ENCODE data around the gene TMEM8B. TPM values are rescaled to one million over a fixed set of nuclear protein-coding genes. Genes with fewer than 3 reads are reported as not detected.

Gene TMEM8B
- total and polyA plus RNA-seq, 9 of the 15 experiments (the other 6 are each of a cell fraction or from before 2014, with no cell fraction given), result 0.01 to 2.2 (median 1.1) TPM

- no peak overlapping the region for H3K4me3 ChIP-seq
- FAIRE-seq, result no peak
- BruUV-seq (replicated peaks), result no TSS peak
- no peaks in the 10 kb centered on the region for H3K36me3 ChIP-seq (ENCODE audit: control insufficient read depth, insufficient read depth, low read length)
- CTCF ChIA-PET (ENCODE audit: low intra/inter-chr PET ratio), result no interaction called here
- no peaks in the 10 kb centered on the region for H3K9me1 ChIP-seq (ENCODE audit: control insufficient read depth, insufficient read depth, low read length)
- intact Hi-C loops (cut with micrococcal nuclease), result no loop called here
- POLR2A ChIA-PET, result interaction anchor here (0.6 kb wide), 1 partner anchor 71 kb away, joined by 3 read pairs; no protein-coding TSS in a partner anchor
- H3K27me3 ChIP-seq (ENCODE audit: control insufficient read depth in 2 of 2, insufficient read depth in 2 of 2, low read length in 2 of 2), result peaks cover 2 to 26% of the 10 kb centered on the region in 2 experiments; a peak in 3 of 5 replicates
- H3K9ac ChIP-seq (ENCODE audit: insufficient read depth in 1 of 2, low read depth in 2 of 2, low read length in 2 of 2), result no peak overlapping the region
- no peak for DNase-seq (ENCODE audit: extremely low read depth in 1 of 4, low spot score in 3 of 4)
- peak; percentile 67 for TF ChIP-seq ATF3 (IDR thresholded peaks at IDR 0.05)
- no peak for TF ChIP-seq ATF3 (CRISPR knock-in tag; conservative IDR thresholded peaks at IDR 0.05)
- peak; percentile 52; the same call in 1 of the 2 replicates for TF ChIP-seq CEBPG (CRISPR knock-in tag; IDR thresholded peaks at IDR 0.05)
- peak in 1 of 2 experiments; percentile 61; a peak in 2 of 4 replicates for TF ChIP-seq CEBPG (tag; conservative IDR thresholded peaks at IDR 0.05 in 1 of 2, IDR thresholded peaks at IDR 0.05 in 1 of 2)
- no peak for TF ChIP-seq ZNF12 (CRISPR knock-in tag; IDR thresholded peaks at IDR 0.05)
- TF ChIP-seq CEBPB (tag; IDR thresholded peaks at IDR 0.05), result 0 out of 2 replicates have a peak, but pooled peaks have one; percentile 19
- no peak overlapping the region for H2AFZ ChIP-seq (ENCODE audit: low read depth, low read length)
- H3K4me1 ChIP-seq (replicated peaks in 1 of 2; ENCODE audit: control insufficient read depth in 2 of 2, insufficient read depth in 2 of 2, low read length in 2 of 2), result peaks cover 0 to 5% of the 10 kb centered on the region in 2 experiments; a peak in 2 of 5 replicates
- in situ Hi-C loops (cut with MboI), result no loop called here
- no peaks in the 10 kb centered on the region for H3K79me2 ChIP-seq (ENCODE audit: control insufficient read depth, insufficient read depth, low read length)
- WGBS (ENCODE audit: insufficient coverage, low coverage, missing lambda C conversion rate), result 8% methylated on average over 2 of the region's 2 CpGs
- H3K9me3 ChIP-seq (replicated peaks; ENCODE audit: control insufficient read depth, insufficient read depth, low read depth, low read length), result no peaks in the 10 kb centered on the region
- no peak overlapping the region for H3K4me2 ChIP-seq (ENCODE audit: insufficient read depth, low read length)
- ATAC-seq, result no peak; the same call in 1 of the 3 replicates
- no peaks in the 10 kb centered on the region for H4K20me1 ChIP-seq (replicated peaks; ENCODE audit: control insufficient read depth, insufficient read depth, low read length)
- no peak overlapping the region for H3K27ac ChIP-seq (ENCODE audit: extremely low read depth, low read depth, low read length)
These were observed 39.9 kb downstream of the TMEM8B start for GRCh38 chr9:35868933-35869332.
